ENCODE results near the gene CAMK2N1. TPM values are rescaled to one million over a fixed set of nuclear protein-coding genes. Genes with fewer than 3 reads are reported as not detected.

The CAMK2N1 gene
- total and polyA plus RNA-seq, 11 donors, result 3.8 to 10.0 (median 6.8) TPM

DNA sequence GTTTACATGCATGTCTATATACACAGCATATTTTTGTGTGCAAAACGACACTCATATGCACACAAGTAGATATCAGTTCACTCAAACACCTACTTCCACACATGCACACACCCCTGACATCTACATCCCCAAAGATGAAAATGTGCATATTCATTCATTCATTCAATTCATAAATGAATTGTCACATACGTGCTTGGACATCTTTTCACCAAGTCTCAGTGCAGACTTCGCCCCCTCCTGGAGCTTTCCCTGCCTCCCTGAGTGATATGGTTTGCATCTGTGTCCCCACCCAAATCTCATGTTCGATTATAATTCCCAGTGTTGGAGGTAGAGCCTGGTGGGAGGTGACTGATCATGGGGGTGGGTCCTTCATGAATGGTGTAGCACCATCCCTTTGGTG is 53.1 kb downstream of the CAMK2N1 start:
- no peak for DNase-seq
- intact Hi-C loops (cut with DNase I), result loop anchor here in 5 of 10 donors (5.0 kb wide), 3 partner anchors 201 to 221 kb away; no protein-coding TSS in a partner anchor
- TF ChIP-seq POLR2A (IDR thresholded peaks at IDR 0.05) (no peak), CTCF (IDR thresholded peaks at IDR 0.05) (no peak)
- Histone ChIP-seq H3K36me3 (no peaks in the 10 kb centered on the region), H3K4me1 (peaks cover 0 to 3% (median 0%) of the 10 kb centered on the region in 12 donors), H3K4me3 (no peak overlapping the region), H3K27ac (no peak overlapping the region), H3K9me3 (no peaks in the 10 kb centered on the region), H3K27me3 (peaks cover 0 to 63% (median 20%) of the 10 kb centered on the region in 9 donors)
- no peak for ATAC-seq
- 65 to 77% (median 68%) methylated on average over 4 of the region's 4 CpGs for WGBS, 4 donors

Other genes with a start within 250 kb of the CAMK2N1 start
- under 1 TPM in 5 of 9 donors, not detected in 4; 0.11 to 0.88 (median 0.31) TPM for gene VWA5B1, start 195.3 kb downstream of the CAMK2N1 start, total RNA-seq
- under 1 TPM; 0.04 to 0.11 TPM for gene VWA5B1, start 195.3 kb downstream of the CAMK2N1 start, polyA plus RNA-seq
- 10 to 100 TPM; 34.5 to 57.1 (median 41.2) TPM for gene MUL1, start 21.9 kb upstream of the CAMK2N1 start, total RNA-seq
- gene MUL1, start 21.9 kb upstream of the CAMK2N1 start, polyA plus RNA-seq, result 10 to 100 TPM; 12.4 to 57.3 TPM
- 1 to 10 TPM; 1.4 to 5.2 (median 2.9) TPM for gene FAM43B, start 66.4 kb upstream of the CAMK2N1 start, total RNA-seq
- gene FAM43B, start 66.4 kb upstream of the CAMK2N1 start, polyA plus RNA-seq, result 1 to 10 TPM; 1.2 to 1.9 TPM
- 1 to 10 TPM in 7 of 9 donors, under 1 TPM in 2; 0.63 to 7.6 (median 2.8) TPM for gene CDA, start 102.9 kb upstream of the CAMK2N1 start, total RNA-seq
- 1 to 10 TPM; 2.9 to 5.1 TPM for gene CDA, start 102.9 kb upstream of the CAMK2N1 start, polyA plus RNA-seq
- gene PINK1, start 147.2 kb upstream of the CAMK2N1 start, total RNA-seq, result 100 to 1,000 TPM; 147 to 418 (median 258) TPM
- gene PINK1, start 147.2 kb upstream of the CAMK2N1 start, polyA plus RNA-seq, result 100 to 1,000 TPM; 210 to 314 TPM
- 100 to 1,000 TPM; 110 to 175 (median 128) TPM for gene DDOST, start 175.2 kb upstream of the CAMK2N1 start, total RNA-seq
- gene DDOST, start 175.2 kb upstream of the CAMK2N1 start, polyA plus RNA-seq, result 100 to 1,000 TPM in 1 of 2 donors, 10 to 100 TPM in 1; 88.9 to 211 TPM
- gene KIF17, start 231.8 kb upstream of the CAMK2N1 start, total RNA-seq, result 1 to 10 TPM; 1.6 to 9.3 (median 3.2) TPM
- gene KIF17, start 231.8 kb upstream of the CAMK2N1 start, polyA plus RNA-seq, result 1 to 10 TPM; 3.4 to 7.2 TPM
- under 1 TPM in 2 of 9 donors, not detected in 7; 0.30 to 0.67 TPM for gene SH2D5, start 246.5 kb upstream of the CAMK2N1 start, total RNA-seq
- 10 to 100 TPM in 1 of 2 donors, not detected in 1; 12.4 TPM for gene SH2D5, start 246.5 kb upstream of the CAMK2N1 start, polyA plus RNA-seq

All from heart left ventricle (tissue), 16 donors.